ENCODE results near the gene SERTAD4.

The SERTAD4 gene

GRCh38 chr1:210233216-210233494 lies 559 bp downstream of the SERTAD4 start:
- DNase-seq (ENCODE audit: low read depth): no peak
- no peak overlapping the region for H3K4me3 ChIP-seq (ENCODE audit: low read depth, low read length)
- TF ChIP-seq, protein P1, sequence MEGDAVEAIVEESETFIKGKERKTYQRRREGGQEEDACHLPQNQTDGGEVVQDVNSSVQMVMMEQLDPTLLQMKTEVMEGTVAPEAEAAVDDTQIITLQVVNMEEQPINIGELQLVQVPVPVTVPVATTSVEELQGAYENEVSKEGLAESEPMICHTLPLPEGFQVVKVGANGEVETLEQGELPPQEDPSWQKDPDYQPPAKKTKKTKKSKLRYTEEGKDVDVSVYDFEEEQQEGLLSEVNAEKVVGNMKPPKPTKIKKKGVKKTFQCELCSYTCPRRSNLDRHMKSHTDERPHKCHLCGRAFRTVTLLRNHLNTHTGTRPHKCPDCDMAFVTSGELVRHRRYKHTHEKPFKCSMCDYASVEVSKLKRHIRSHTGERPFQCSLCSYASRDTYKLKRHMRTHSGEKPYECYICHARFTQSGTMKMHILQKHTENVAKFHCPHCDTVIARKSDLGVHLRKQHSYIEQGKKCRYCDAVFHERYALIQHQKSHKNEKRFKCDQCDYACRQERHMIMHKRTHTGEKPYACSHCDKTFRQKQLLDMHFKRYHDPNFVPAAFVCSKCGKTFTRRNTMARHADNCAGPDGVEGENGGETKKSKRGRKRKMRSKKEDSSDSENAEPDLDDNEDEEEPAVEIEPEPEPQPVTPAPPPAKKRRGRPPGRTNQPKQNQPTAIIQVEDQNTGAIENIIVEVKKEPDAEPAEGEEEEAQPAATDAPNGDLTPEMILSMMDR (IDR thresholded peaks at IDR 0.05; ENCODE audit: control insufficient read depth, extremely low read depth, insufficient read depth): no peak

- no peak overlapping the region for H3K4me3 ChIP-seq (ENCODE audit: low read depth, low read length)
- DNase-seq (ENCODE audit: low read depth): no peak
- TF ChIP-seq, protein P1 (IDR thresholded peaks at IDR 0.05; ENCODE audit: control insufficient read depth, extremely low read depth, insufficient read depth): no peak
Observed at GRCh38 chr1:210233495-210234328, 1.1 kb downstream of the SERTAD4 start.

- TF ChIP-seq, protein P1 (IDR thresholded peaks at IDR 0.05; ENCODE audit: control insufficient read depth, extremely low read depth, insufficient read depth): no peak
- no peak for DNase-seq (ENCODE audit: low read depth)
- no peak overlapping the region for H3K4me3 ChIP-seq (ENCODE audit: low read depth, low read length)
Observed at GRCh38 chr1:210234329-210234757, 1.7 kb downstream of the SERTAD4 start.

DNA sequence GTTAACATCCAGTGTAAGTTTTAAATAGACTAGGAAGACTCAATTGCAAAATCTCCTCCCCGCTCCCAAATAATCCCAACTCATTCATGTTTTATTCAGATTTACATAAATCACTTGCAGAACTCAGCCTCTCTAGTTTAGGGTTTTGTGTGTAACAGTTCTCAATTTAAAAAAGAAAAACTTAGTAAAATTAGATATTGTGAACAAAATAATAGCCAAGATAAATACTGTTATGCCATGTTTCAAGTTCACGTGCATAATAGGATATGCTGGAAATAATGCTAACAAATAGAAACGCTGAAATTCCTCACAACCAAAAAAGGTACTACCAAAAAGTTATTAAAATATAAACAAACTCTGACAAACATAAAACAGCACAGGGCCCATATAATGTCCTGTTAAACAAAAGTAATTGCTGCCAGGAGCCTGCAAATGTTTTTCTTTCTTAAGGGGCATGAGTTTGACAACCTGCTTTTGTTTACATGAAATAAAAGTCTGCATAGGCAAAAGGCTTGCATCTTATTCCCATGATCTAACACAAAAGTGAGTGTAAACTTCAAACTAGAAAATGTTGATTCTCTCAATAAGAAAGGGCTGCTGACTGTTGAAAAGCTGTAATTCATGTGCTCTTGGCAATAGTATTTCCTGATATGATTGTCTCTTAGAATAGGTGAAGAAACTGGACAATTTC lies 2.9 kb downstream of the SERTAD4 start:
- TF ChIP-seq, protein P1 (IDR thresholded peaks at IDR 0.05; ENCODE audit: control insufficient read depth, extremely low read depth, insufficient read depth): no peak
- no peak for DNase-seq (ENCODE audit: low read depth)

DNA sequence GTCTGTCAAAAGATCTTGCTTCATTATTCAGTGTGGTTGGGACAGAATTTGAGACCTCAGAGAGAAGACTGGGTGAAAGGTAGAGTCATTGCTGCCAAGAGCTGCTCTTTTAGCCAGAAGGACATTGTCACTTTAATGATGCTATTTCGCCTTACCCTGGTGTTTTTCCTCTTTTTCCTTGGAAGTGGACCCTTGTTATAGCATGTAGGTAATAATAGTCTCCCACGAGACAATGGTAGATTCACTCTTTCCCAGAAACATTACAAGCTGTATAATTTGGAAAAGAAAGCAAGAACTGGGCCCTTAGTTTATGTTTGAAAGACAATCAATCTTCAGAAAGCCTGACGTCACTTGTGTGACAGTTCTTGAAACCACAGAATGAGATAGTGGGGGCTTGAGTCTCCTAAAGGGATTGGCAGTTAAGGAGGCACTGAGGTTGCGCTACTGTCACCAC lies 3.8 kb downstream of the SERTAD4 start:
- TF ChIP-seq, protein P1 (IDR thresholded peaks at IDR 0.05; ENCODE audit: control insufficient read depth, extremely low read depth, insufficient read depth): no peak
- DNase-seq (ENCODE audit: low read depth): no peak
- H3K4me3 ChIP-seq (ENCODE audit: low read depth, low read length): no peak overlapping the region

More for the DNA sequence above, 2.9 kb downstream of the SERTAD4 start:
- H3K4me3 ChIP-seq (ENCODE audit: low read depth, low read length): no peak overlapping the region

GRCh38 chr1:210236840-210237409 lies 4.3 kb downstream of the SERTAD4 start:
- DNase-seq (ENCODE audit: low read depth): no peak
- no peak overlapping the region for H3K4me3 ChIP-seq (ENCODE audit: low read depth, low read length)

More at GRCh38 chr1:210236840-210237409, 4.3 kb downstream of the SERTAD4 start:
- TF ChIP-seq, protein P1 (IDR thresholded peaks at IDR 0.05; ENCODE audit: control insufficient read depth, extremely low read depth, insufficient read depth): no peak

Measured in LNCaP clone FGC (cell line).